HG02840 (cell line): ENCODE results near the gene VGF.

Experiments
- ATAC-seq: cut with Tn5 transposase; IDR thresholded peaks from one replicate; pipeline ENCODE4 v1.9.1; 2021; ENCODE audit warnings: mild to moderate bottlenecking, moderate library complexity, moderate number of reproducible peaks; ENCODE audit not compliant: unreplicated experiment, low FRiP score

VGF gene

GRCh38 chr7:101186194-101186593, 20.8 kb upstream of the VGF start:
- ATAC-seq = no peak

DNA sequence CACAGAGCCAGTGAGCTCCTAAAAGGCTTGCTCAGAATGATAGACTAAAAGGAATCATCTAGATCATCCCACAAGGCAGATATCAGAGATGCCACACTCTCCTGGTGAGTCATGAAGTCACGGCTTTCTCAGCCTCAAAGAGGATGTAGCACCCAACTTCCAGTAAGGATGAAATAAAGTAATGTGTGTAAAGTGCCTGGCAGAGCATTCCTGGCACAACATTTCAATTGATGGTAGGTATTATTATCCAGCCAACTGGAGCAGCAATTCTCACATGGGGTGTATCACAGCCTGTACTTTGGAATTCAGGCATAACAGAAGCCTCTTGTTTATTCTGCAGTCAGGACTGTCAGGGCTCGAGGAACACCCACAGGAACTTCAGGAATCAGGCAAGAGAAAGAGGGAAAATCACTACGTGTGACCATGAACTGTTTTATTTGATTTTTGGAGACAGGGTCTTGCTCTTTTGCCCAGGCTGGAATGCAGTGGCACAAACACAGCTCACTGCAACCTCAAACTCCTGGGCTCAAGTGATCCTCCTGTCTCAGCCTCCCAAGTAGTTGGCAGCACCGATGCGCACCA, 20.0 kb upstream of the VGF start:
- ATAC-seq = no peak

DNA sequence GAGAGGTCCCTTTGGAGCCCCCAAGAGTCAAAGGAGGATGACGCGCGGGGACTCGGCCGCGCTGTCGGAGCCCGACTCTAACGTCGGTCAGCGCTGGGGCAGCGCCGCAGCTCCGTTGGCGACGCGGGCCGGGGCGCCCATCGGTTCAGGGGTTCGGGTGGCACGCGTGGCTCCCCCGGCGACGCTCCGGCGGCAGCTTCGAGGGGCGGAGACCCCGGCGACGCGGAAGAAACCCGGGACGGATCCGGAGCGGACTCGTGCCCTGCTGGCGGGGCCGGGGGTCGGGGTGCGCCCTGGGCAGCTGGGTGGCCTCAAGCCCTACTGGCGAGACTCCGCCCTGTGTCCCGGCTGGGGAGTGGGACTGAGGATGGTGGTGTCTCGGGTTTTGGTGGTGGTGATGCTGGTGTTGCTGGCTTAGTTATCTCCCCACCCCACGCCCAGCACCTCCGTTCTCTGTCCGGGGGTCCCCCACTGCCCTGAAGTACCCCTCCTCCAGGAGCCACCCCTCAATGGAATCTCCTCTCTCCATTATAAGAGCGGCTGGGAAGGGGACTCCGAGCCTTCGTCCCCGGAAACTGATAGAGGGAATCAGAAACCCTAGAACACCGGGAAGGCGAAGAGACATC, 14.9 kb upstream of the VGF start, which contains the start of gene NAT16:
TSS of gene NAT16 (minus strand) at position 164 of the 626 bp plus-strand sequence. CDS start 5,486 bp downstream, outside the sequence.
- no peak for ATAC-seq

DNA sequence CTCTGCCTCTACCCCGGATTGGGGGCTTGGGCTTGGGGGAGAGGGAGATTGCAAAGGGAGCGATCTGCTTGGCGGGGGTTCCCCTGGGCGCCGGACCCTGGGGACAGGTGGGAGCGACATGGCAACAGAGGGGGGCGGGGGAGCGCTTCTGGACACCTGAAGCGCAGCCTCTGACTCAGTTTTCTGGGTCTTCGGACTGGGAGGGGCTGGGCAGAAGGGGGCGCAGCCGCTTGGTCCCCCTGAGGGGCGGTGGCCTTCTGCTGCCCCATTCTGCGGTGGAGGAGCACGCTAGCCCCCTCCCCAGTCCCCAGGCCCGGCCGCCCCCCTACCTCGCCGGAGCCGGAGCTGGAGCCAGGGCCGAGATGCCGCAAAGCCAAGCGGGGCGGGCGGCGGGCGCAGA, 14.3 kb upstream of the VGF start:
- no peak for ATAC-seq

DNA sequence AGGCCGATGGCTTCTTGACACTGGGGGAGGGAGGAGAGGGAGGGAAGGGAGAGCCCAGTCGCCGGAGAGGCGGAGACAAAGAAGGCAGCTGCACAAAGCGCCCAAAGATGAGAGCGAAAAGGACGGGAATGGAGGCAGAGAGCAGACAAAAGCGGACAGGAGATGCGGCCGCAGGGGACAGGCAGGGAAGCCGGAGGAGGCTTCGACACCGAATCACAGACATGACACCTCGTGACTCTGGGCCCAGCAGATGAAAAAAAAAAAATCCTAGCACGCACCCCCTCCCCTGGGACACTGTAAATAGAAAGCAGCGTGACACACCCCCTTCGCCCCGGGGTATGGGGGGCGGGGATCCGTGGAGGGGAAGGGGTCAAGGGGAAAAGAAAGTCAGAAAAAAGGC, 13.7 kb upstream of the VGF start:
- no peak for ATAC-seq

- no peak for ATAC-seq
Observed at GRCh38 chr7:101177644-101178043, 12.3 kb upstream of the VGF start.

DNA sequence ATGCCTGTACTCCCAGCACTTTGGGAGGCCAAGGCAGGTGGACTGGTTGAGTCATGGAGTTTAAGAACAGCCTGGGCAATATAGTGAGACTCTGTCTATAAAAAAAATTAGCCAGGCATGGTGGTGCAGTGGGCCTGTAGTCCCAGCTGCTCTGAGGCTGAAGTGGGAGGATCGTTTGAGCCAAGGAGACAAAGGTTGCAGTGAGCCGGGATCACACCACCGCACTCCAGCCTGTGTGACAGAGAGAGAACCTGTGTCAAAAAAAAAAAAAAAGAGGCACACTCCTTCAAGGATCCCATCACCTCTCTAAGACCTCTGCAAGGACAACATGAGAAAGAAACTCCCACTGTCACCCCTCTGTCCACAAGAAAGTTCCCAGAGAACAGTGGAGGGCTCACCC, 10.3 kb upstream of the VGF start:
- ATAC-seq = no peak

GRCh38 chr7:101174322-101174854, 9.0 kb upstream of the VGF start:
- ATAC-seq = no peak

DNA sequence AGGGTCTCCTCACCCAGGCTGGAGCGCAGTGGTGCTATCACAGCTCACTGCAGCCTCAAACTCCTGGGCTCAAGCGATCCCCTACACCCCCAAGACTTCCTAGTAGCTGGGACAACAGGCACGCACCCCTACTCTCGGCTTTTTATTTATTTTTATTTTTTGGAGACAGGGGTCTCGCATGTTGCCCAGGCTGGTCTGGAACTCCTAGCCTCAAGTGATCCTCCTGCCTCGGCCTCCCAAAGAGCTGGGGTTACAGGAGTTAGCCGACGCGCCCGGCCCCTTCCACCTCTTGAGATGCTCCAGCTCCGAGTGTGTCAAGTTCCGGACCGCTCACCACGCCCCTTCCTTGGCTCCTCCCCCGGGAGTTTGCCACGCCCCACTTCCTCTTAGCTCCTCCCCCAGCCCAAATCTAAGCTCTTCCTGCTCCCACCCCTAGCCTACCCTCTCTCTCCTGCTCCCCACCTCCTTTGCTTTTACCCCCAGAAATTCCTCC, 8.4 kb upstream of the VGF start:
- ATAC-seq = no peak

GRCh38 chr7:101172854-101173751, 7.7 kb upstream of the VGF start:
- ATAC-seq = no peak

DNA sequence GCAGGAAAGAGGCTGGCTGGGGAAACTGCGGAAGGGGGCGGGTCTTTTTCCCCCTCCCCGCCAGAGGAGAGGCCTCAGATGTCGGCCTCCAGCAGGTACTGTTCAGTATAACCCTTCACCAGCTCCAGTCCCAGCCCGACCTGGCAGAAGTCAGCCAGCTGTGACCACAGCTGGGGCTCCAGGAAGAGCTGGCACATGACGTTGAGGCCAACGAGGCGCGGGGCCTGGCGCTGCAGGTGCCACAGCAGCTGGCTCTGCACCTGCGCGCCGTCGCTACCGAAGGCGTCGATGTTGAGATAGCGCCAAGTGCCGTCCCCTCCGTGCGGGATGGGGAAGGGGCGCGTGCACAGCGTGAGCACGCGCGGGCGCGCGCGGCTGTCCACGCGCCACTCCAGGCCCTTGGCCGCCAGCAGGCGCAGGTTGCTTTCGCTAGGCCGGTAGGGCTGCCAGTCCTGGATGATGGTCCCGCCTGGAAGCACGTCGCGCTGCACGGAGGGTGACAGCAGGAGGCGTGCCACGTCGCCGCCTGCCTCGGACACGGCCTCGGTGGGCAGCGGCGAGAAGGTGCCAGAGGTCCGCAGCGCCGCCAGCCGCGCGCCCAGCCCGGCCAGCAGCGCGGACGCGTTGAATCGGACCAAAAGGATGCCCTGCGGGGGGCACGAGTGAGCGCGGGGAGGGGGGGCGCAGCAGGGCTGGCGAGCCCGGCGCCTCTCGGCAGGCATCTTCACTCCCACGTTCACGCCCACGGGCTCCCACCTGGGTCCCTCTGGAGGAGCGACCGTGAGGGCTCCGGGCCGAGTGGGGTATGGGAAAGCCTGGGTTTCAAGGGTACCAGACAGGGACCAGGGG, 6.9 kb upstream of the VGF start:
- ATAC-seq = no peak

GRCh38 chr7:101171442-101171837, 6.1 kb upstream of the VGF start:
- no peak for ATAC-seq

GRCh38 chr7:101170617-101171441, 5.5 kb upstream of the VGF start:
- ATAC-seq = no peak

DNA sequence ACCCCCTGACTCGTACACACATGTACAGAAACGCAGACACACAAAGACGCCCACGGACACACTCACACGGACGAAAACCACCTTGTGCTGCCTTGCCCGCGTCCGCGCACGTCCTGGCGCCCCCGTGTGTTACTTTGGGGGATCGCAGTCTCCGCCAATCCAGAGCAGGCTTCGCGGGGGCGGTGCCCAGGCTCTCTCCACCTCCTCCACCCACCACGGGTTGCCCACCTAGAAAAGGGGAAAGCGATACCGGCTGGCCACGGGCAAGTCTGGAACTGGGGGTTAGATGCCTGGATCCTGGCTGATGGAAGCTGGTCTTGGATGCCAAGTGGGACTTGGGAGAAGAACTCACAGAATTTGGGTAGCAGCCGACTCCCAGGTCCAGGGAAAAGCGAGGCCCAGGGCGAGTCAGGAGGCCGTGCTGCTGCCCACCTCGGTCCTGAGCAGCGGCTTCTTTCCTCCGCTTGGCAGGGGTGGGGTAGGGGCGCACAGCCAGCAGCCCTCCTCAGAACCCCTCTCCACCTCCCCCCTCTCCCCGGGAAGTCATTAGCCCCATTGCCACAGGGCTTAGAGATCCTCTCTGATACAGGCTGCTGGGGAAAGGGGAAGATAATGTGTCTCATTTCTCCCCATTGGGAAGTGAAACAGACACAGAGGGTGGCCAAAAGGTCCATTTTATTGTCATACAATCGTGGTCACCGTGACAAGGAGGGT, 4.6 kb upstream of the VGF start:
- no peak for ATAC-seq

DNA sequence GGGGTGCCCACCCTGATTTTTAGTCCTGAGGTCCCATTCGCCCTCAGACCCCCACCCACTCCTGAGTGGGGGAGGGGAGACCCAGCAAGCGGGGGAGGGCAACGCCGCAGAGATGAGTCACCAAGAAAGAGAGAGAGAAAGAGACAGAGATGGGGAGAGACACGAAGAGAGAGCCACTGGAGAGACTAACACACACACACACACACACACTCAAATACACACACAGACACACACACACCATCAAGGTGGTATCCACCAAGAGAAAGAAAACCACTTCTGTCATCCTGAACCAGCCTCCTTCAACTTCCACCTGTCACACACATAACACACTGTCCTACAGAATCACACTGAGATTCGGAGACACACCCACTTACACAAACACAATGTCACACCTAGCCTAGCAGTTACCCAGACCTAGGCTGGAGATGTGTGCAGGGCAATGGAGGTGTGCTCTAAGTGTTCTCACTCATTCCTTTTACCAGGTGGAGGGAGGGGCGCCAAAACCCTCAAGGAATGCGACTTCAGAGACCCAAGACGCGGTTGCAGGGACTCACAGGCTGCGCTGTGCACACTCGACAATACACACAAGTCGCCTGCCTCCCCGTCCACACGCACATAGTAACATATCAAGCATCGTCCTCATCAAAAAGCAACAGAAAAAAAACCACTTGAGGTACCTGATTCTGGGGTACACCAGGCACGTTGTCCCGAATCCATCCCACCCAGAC, 3.9 kb upstream of the VGF start:
- ATAC-seq = no peak

- no peak for ATAC-seq
Observed at GRCh38 chr7:101168412-101169049, 3.2 kb upstream of the VGF start.

GRCh38 chr7:101167645-101168411, 2.5 kb upstream of the VGF start:
- no peak for ATAC-seq
